UCSD-AML1 (cell line): ENCODE data around the gene CD69.
"Not testable (repeated sequence)": the region's sequence is repeated elsewhere in the genome, so short reads cannot be mapped to it uniquely, and the experiment has no call there.

Experiments used
- DNase-seq: peaks from one replicate; lab custom pipeline; 2025; ENCODE audit not compliant: unreplicated experiment; lab: John Stamatoyannopoulos, UW

Gene CD69

DNA sequence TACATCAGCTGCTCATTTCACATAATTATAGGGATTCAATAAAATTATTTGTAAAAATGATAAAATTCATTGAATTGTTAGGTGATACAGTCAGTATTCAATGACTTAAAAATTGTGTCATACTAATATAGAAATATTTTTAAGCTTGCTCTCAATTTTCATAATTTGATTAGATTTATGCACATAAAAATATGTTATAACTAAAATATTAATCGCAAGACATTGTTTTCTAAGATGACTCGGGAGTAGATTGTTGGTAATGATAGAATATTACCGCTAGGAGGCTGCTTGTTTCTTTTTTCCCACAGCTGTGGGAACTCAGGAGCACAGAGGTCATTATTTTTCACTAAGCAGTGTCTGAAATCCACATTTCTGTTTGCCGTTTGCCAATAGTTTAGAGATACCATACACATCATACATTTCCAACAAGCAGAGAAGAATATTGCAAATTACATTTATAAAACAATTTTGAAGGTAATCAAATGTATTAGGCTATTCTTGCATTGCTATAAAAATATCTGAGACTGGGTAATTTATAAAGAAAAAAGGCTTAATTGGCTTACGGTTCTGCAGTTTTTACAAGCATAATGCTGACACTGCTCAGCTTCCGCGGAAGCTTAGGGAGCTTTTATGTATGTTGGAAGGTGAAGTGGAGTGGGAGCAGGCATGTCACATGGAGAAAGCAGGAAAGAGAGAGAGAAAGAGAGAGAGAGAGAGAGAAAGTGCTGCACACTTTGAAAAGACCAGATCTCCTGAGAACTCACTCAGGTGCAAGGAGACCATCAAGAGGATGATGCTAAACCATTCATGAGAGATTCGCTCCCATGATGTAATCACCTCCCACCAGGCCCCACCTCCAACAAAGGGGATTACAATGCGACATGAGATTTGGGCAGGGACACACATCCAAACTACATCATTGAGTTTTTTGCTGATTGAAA, 9.2 kb downstream of the CD69 start:
- peak; percentile 49 for DNase-seq

DNA sequence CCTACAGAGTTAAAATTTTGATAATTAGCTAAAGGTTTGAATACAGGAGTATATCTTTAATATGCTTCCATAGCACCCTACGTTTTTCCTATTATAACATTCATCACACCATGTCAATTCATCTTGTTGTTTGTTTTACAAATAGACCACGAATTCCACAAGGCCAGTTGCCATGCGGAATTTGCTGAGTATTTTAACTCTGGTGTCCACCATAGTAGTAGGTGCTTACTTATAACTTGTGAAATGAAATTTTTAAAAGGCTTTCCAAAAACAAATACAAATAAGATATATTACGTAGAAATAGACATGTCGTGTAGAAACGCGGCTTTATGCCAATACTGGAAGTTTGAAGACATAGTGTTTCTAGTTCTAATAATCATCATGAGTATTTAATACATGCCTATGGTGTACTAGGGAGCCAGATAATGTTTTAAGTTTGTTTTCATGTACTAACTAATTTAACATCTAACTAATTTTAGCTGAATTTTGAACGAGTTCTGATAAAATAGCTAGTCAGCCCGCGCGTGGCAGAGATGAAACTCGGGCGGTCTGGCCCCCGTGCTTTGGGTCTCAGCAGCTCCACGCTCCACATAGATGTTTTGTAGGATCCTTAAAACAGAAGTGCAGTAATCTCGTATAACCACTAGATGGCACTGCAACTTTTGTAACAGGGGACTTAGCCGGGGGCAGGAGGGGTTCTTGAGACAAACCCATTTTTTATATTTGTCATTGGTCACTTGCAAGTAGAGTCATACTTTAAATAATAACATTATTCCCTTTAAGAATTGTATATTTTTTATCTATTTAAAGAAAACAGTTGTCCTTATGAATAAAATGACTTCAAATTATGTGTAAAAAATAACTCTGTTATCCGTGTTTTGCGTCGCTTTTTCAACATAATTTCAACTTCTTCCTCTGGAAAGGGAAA, 10.2 kb downstream of the CD69 start:
- peak; percentile 73 for DNase-seq

GRCh38 chr12:9749640-9750039, 11.1 kb downstream of the CD69 start:
- DNase-seq: no peak

- no peak for DNase-seq
Measured at GRCh38 chr12:9745199-9745598, 15.5 kb downstream of the CD69 start.

- DNase-seq: peak; percentile 21
Measured at GRCh38 chr12:9742661-9743060, 18.0 kb downstream of the CD69 start.

GRCh38 chr12:9741726-9742125, 19.0 kb downstream of the CD69 start:
- DNase-seq: no peak

DNA sequence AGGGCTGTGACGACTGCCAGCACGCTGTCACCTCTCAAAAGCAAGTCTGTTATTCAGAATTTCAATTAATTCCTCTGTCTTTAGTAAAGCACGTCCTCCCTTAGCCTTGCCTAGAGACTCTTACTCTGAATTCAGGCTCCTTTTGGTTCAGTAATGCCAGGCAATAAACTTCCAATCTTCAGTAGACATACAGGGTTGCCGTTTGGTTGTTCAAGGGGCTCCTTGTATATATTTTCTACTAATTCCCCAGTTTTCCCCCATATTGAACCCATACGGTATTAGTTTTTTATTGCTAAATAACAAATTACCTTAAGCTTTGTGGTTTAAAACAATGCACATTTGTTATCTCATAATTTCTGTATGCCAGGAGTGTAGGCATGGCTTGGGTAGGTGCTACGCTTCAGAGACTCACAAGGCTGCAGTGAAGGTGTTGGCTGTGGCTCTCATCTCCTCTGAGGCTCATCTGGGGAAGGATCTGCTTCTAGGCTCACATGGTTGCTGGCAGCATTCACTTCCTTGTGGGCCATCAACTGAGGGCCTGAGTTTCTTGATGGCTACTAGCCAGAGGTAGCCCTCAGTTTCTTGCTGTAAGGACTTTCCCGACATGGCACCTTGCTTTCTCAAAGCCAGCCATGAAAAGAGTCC, 20.5 kb downstream of the CD69 start:
- DNase-seq: no peak

DNA sequence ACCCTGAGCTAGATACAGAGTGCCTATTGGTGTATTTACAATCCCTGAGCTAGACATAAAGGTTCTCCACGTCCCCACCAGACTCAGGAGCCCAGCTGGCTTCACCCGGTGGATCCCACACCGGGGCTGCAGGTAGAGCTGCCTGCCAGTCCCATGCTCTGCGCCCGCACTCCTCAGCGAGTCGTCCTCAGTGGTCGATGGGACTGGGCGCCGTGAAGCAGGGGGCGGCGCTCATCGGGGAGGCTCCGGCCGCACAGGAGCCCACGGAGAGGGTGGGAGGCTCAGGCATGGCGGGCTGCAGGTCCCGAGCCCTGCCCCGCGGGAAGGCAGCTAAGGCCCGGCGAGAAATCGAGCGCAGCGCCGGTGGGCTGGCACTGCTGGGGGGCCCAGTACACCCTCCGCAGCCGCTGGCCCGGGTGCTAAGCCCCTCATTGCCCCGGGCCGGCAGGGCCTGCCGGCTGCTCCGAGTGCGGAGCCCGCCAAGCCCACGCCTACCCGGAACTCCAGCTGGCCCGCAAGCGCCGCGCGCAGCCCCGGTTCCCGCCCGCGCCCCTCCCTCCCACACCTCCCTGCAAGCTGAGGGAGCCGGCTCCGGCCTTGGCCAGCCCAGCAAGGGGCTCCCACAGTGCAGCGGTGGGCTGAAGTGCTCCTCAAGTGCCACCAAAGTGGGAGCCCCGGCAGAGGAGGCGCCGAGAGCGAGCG, 21.1 kb downstream of the CD69 start:
- not testable (repeated sequence) for DNase-seq

GRCh38 chr12:9738905-9739304, 21.8 kb downstream of the CD69 start:
- not testable (repeated sequence) for DNase-seq

GRCh38 chr12:9736936-9737705, 23.6 kb downstream of the CD69 start:
- no peak for DNase-seq

DNA sequence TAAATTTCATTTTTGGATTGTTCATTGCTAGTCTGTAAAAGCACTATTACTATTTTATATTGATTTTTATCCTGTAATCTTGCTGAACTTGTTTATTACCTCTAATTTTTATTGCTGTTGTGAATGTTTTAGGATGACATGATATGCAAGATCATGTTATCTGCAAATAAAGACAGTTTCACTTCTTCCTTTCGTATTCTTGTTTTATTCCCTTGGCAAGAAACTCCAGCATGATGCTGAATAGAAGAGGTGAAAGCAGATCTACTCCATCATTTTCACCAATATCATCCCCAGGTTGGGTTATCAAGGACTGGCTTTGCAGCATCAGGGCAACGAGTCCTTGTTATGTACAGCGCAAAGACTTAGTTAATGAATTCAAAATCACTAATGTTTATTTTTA, 25.1 kb downstream of the CD69 start:
- DNase-seq: no peak

DNA sequence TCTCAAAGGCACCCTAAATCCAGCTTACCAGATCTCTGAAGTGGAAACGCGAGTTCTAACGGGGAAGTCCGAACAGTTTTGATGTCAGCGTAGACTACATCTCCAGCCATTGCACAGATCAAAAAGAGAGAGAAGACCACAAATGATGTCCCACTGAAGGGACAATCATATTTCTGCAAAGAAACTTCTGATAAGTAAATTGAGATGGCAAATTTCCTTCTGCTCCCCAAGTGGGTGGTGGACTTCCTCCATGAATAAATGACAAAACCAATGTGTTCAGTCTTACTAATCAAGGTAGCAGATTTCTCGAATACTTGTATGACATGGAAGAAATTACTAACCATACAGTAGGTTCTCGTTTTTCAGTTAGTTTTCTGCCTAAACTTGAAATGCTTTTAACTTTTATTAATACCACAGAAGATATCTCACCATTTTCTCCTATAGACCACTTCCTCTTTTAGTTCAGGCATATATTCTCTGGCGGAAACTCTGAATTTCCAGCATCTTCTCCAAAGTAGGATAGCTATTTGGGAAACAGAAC, 27.7 kb downstream of the CD69 start, which contains the start of gene CLECL1:
Gene CLECL1 (minus strand): TSS at position 177 of the 541 bp plus-strand sequence.
- no peak for DNase-seq

DNA sequence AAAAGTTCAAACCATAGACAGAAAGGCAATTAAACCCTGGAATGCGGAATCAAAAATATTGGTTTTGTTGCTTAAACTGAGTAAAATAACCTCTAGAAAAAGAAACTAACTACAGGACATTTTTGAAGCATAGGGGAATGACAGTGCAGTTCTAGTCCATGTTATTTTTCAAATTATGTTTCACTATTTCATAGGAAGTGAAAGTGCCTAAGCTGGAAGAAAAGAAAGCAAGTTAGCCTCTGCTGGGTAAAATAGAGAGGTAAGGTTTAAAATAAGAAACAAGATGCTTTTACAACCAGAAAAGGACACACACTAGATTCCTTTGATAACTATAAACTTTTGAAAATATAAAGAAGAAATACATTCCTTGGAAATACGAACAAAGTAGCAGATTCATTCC, 28.9 kb downstream of the CD69 start:
- DNase-seq: no peak

GRCh38 chr12:9731393-9731792, 29.3 kb downstream of the CD69 start:
- DNase-seq: no peak

DNA sequence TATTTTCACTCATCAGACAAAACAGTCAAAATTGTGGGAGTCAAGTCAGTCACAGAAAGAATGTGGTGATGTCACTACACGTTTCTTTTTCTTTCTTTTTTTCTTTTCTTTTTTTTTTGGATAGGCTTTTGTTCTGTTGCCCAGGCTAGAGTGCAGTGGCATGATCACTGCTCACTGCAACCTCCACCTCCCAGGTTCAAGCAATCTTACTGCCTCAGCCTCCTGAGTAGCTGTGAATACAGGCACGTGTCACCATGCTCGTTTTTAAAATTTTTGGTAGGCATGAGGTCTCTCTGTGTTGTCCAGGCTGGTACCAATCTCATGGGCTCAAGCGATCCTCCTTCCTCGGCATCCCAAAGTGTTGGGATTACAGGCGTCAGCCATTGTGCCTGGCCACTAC, 30.1 kb downstream of the CD69 start:
- DNase-seq: peak; percentile 50

DNA sequence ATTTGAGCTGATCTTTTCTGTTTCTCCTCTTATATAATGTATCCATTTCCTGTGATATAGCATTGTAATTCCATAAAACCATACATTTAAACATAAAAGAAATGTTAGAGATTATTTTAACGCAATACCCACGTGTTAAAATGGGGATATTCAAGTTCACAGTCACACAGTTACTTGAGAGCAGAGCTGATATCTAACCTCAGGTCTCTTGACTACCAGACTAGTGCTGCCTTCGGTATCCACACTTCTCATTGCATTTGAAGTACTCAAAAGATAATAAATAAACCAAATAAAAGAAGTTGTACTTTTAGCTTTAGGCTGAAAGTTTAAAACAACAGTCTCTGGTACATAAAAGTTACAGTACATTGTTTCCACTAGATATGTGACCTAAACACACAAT, 30.7 kb downstream of the CD69 start:
- no peak for DNase-seq

DNA sequence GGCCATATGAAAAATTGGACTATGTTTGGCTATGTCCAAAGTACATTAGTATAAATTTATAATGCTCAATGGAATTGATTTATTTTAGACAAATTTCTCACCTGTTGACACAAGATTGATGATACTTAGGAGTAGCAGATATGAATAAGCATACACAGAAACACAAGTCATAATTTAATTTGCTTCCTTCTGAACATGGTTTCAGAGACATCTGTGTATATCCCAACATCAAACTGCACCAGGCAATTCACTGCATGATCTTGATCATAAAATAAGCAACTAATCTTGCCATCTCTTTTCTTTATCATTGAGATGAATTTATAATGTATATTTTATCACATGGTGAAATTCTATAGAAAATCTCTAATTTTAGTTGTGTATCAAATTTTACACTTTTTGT, 31.6 kb downstream of the CD69 start:
- no peak for DNase-seq

GRCh38 chr12:9727813-9728212, 32.9 kb downstream of the CD69 start:
- no peak for DNase-seq

DNA sequence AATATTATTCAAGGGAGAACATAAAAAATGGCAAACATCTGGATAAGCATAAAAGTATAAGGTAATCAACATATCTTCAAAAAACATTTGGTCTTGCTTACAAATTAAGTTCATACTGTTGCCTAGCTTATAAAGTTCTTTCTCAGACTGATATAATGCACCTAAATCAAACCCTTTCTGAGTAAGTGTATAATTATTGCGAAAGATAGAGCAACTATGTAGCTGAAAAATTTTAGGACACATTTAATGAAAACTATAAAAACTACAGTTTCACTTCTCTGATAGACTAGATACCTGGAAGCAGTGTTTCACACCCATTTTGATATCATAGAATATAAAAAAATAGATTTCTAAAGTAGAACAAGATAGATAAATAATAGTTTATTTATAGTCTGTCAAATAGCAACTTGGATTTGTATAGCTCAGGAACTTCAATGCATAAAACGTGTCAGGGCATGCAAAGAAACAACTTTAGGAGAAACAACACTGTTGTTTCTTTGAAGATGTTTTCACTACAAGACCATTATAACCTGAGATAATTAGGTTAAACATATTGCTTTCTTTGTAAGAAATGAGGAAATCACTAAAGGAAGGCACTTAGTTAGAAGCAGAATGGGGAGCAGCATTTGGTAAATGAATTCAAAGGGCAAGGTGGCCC, 35.4 kb downstream of the CD69 start:
- DNase-seq: no peak
